ENCODE data around the gene IL27RA.

The IL27RA gene

DNA sequence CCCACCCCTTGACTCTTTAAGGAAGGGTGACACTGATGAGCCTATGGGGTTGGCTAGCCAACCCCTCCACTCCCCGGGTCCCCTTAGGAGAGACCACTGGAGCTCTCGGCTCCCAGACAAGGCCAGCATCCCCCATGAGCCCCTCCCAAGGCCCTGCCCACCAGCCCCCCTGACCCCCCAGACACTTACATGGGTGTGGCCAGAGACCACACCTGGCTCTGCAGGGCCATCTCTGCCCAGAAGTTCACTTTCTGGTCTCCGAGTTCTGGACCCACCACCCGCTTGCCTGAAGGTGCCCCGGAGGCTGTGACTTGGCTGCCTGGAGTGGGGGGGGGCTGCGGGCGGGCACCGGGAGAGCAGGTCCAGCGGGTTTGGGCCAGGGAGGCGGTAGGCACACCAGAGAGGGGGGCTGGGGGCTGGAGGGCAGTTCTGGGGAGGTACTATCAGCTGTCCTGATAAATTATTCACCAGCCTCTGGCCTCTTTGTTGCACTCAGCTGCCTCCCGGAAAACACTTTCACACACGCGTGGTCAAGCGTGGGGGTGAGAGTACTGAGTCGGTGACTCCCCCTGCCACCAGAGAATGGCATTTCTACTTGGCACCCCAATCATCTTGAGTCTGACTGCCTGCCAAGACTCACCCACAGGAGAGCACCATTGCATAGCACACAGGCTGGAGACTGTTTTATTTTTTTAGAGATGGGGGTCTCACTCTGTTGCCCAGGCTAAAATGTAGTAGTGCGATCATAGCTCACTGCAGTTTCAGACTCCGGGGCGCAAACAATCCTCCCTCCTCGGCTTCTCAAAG, 30.4 kb downstream of the IL27RA start, which contains the start of gene PALM3:
TSS of gene PALM3 (minus strand) at position 326 of the 807 bp plus-strand sequence. CDS start at position 230, 96 bp downstream.
- no peak for DNase-seq

DNA sequence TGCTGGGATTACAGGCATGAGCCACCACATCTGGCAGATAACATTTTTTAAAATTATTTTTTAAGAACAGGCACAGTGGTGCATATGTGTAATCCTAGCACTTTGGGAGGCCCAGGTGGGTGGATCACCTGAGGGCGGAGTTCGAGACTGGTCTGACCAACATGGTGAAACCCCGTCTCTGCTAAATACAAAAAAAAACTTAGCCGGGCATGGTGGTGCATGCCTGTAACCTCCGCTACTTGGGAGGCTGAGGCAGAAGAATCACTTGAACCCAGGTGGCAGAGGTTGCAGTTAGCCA, 30.9 kb downstream of the IL27RA start:
- no peak for DNase-seq

GRCh38 chr19:14063105-14063504, 31.5 kb downstream of the IL27RA start:
- DNase-seq = no peak

DNA sequence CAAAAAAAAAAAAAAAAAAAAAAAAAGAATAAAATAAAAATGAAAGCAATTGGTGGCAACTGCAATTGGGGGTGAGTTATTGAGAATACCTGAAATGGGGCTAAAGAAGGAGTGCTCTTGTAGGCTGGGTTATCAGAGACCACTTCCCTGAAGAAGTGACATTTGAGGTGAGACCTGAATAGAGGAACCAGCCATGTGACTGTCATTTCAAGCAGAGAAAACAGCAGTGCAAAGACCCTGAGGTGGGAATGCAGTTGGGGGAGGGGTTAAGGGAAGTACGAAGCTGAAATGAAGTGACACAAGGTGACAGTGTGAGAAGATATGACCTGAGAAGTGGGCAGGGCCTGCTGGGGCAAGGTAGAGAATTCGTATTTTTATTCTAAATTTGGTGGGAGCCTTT, 34.6 kb downstream of the IL27RA start:
- DNase-seq = no peak

- no peak for DNase-seq
These were observed 38.9 kb downstream of the IL27RA start for GRCh38 chr19:14070268-14071050.

DNA sequence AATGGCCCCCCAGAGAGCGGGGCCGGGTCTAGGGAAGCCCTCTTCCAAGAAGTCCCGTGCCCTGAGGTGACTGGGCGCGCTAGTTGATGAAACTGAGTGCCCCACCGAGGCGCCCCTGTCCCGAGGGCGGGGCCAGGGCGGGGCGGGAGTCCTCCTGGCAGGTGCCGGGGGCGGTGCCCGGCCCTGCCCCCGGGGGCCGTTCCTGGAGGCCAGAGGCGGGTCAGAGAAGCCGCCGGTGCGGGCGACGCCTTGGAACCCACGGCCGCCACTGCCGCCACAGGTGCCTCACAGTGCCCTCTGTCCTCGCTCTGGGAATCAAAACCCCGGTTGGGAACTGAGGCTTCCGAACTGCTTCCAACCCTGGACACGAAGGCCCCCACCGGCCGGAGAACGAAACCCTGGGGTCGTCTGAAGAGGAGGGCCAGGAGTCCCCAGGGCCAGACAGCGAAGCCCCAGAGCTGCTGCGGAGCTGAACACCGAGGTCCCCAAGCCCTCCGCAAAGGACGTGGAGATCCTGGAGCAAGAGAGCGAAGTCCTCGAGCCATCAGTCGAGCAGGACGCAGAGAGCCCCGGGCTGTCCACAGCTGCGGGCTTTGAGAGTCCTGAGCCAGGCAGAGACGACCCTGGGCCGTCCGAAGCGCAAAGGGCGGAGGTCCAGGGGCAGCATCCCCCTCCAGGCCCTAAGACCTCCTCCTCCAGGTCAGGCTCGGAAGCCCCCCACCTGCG, 41.1 kb downstream of the IL27RA start, which contains the start of gene MISP3:
TSS of gene MISP3 (plus strand) at position 252 of the 726 bp plus-strand sequence. CDS start 524 bp downstream, outside the sequence.
- DNase-seq = no peak

GRCh38 chr19:14073261-14073924, 41.8 kb downstream of the IL27RA start:
- peak; percentile 86 for DNase-seq

- no peak for DNase-seq
These were observed 42.6 kb downstream of the IL27RA start for GRCh38 chr19:14073925-14074838.

GRCh38 chr19:14078411-14078810, 46.8 kb downstream of the IL27RA start:
- DNase-seq = no peak

DNA sequence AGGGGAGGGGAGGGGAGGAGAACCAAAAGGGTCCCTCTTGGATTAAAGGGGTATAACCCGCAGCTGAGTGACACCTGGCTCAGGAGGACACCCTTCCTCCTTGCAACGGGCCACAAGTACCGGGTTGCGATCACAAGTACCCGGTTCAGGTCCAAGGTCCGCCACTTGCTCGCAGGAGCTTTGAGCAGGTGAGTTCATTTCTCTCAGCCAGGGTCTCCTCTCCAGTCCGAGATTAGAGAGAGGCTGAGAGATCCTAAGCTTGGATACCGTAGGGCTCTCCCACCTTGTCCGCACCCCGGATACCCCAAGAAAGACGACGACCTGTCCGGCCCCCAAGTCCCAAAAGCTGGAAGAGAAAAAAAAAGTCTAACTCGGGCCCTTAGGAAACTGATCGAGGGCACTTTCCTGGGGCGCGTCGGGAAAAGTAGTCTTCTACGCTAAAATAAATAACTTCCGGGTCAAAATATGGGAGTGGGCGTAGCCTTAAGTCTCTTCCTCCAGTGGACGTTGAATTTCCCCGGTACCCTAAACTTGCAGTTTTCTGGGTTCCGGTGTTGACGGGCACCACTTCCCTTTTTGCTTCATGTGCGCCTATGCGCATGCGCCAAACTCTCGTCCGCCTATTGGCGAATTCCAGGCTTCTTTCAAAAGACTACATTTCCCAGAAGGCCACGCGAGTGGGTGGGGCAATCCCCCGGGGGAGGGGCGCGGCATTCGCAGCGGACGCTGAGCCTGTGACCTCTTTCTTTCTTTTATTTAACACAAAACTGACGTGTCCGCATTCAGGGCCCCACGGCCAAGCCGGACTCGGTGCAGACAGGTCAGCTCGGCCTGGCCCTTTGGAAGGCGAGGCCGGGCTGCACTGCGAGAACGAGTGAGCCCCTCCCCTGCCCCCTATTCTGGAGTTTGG, 49.6 kb downstream of the IL27RA start:
- peak; percentile 99 for DNase-seq

GRCh38 chr19:14081797-14082674, 50.5 kb downstream of the IL27RA start:
- no peak for DNase-seq

DNA sequence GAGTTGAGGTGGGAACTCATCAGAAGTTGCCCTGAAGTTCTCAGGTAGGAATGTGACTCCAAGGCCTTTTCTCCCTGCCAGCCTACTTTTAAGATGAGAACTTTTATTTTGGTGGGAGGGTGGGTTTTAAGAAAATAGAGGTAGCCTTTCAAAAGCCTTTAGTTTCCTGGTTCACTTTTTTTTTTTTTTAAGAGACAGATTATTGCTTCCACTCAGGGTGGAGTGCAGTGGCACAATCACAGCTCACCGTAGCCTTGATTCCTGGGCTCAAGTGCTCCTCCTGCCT, 51.1 kb downstream of the IL27RA start:
- no peak for DNase-seq

DNA sequence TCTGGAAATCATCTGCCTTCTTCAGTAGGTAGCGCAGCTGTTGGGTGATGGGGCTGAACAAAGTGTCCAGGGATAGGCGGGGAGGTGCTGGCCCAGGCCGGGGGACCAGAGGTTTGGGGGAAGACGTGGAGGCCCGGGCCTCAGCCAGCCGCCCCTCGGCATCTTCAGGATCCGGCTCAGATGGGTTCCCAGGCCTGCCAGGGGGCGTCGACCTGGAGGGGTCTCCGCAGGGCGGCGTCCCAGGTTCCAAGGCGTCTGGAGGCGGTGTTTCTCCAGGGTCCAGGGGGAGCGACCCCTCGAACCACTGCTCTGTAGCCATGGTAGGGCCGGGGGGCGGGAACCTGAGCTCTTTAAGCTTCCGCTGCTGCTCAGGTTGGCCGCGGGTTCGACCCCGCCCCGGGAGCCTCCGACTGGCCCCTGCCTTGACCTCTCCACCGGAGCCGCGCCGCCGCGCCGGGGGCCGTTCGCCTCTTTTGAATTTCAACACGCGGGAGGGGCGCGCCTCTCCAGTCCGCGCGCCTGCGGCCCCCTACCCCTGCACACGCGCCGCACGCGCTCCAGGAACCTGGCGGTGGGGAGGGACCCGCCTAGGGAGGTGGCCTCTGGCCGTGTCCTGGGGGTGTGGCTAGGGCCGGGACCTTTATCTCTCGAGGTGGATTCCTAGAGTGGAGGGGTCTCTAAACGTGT, 53.9 kb downstream of the IL27RA start, which contains the start of gene C19orf67:
TSS of gene C19orf67 (minus strand) at position 475 of the 687 bp plus-strand sequence. CDS start at position 319, 156 bp downstream.
- DNase-seq = no peak

GRCh38 chr19:14086098-14086497, 54.5 kb downstream of the IL27RA start:
- no peak for DNase-seq

DNA sequence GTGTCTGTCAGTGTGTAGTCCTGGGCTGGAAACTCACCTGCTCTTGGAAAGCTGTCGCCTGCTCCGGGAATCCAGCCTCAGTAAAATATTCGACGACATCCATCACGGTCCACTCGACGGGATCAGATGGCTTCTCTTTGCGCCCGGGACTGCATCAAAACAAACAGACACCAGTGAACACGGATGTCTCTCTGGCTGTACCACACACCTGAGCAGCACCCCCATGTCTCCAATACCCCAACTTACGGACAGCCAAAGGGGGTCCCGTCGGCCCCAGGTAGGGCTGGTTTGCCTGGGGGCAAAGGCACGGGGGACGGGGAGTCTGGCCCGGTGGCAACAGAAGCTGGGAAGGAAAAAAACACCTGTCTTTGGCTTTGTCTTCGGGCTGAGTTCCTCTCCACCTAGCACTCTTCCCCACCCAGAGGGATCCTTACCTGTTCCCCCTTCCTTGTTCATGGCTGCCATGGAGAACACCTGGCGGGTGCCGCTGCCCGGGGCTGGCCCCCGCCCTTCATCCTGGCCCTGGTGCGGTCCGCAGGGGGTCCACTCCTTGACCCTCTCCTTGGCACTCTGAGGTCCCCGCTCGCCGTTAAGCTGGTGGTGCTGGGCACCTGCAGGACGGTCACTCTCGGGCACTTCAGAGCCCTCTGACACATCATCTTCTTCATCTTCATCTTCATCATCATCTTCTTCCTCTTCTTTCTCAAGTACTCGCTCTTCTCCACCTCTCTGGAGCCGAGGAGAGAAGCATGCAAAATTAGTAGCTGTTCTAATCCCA, 57.3 kb downstream of the IL27RA start:
- no peak for DNase-seq

DNA sequence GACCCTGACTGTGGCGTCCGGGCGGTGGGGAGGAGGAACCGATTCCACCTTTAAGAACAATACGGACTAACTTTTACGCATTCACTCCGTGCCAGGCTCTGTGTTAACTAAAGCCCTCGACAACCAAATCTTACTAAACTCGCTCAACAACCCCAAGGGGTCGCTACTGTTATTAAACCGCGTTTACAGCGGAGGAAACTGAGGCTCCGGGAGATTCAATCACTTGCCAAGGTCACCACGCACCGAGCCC, 57.8 kb downstream of the IL27RA start:
- no peak for DNase-seq

DNA sequence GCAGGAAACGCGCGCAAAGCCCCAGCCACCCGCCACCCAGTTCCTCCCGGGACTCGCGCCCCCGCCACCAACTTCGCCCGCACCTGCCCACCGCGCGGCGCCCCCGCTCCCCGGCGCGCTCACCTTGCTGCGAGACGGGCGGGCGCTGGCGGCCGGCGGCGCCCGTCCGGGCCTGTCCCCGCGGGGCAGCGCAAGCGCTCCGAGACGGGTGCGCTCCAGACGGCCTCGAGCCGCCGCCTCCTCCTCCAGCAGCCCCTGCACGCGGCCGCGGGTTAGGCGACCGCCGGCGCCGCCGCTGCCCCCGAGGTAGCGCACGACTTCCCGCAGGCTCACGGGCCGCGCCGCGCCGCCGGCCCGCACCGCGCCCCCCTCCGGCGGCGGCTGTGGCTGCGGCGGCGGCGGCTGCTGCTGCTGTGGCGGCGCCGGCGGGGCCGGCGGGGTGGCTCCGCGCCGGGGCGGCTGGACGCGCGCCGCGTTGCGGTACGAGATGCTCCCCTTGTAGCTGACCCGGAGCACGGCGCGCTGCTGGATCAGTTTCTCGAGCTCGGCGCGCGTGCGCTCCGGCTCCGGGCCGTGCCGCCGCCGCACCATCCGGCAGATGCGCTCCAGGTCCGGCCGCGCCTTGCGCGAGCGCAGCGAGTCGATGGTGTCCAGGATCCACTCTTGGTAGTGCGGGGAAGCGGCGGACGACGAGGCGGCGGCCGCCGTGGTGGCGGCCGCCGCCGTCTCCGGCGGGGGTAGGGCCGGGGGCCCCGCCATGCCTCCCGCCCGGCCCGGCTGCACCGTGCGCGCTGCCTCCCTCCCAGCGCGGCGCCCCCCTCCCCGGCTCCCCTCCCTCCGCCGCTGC, 58.3 kb downstream of the IL27RA start:
- peak; percentile 59 for DNase-seq

Data from activated CD4-positive, CD25-positive, alpha-beta regulatory T cell treated with anti-CD3 and anti-CD28 coated beads, Interleukin-2, amount 50 U/mL, for 72 hours (primary cell).